Fibroblast of pulmonary artery (primary cell): ENCODE data around the gene THADA.
"Not testable (repeated sequence)": the region's sequence is repeated elsewhere in the genome, so short reads cannot be mapped to it uniquely, and the experiment has no call there.

ENCODE experiments used
- DNase-seq: peaks from one replicate; pipeline ENCODE4 v3.0.0-alpha.2; 2010; ENCODE audit warnings: low read depth
- H3K4me3 ChIP-seq: replicated peaks from 2 replicates; pipeline ENCODE4 v1.5.1; 2011; ENCODE audit warnings: low read depth, mild to moderate bottlenecking, control low read depth, low read length, moderate library complexity
- TF ChIP-seq, protein P1 (sequence below): IDR thresholded peaks from 2 replicates; pipeline ENCODE4 v1.5.1; 2011; ENCODE audit warnings: mild to moderate bottlenecking, control low read depth, low read length, inconsistent platforms; ENCODE audit errors: missing control alignments

Gene THADA

DNA sequence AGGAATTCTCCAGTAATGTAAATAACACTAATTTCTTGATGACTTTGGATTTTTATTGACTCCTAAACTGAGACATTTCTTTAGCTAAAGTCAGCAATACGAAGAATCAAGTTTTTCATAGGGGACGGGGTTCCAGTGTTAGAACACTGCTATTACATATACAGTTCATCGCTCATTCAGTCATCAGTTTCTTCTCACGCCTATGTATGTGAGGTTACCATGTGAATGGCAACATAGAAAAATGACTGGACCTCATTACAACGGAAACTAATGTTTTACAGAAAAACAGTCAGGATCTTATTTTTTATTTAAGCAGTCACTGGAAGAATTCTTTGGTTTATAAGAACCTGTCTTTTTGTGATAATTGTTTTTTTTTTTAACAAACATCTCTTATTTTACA, 56.4 kb downstream of the THADA start:
- DNase-seq: no peak
- H3K4me3 ChIP-seq: no peak overlapping the region
- TF ChIP-seq, protein P1, sequence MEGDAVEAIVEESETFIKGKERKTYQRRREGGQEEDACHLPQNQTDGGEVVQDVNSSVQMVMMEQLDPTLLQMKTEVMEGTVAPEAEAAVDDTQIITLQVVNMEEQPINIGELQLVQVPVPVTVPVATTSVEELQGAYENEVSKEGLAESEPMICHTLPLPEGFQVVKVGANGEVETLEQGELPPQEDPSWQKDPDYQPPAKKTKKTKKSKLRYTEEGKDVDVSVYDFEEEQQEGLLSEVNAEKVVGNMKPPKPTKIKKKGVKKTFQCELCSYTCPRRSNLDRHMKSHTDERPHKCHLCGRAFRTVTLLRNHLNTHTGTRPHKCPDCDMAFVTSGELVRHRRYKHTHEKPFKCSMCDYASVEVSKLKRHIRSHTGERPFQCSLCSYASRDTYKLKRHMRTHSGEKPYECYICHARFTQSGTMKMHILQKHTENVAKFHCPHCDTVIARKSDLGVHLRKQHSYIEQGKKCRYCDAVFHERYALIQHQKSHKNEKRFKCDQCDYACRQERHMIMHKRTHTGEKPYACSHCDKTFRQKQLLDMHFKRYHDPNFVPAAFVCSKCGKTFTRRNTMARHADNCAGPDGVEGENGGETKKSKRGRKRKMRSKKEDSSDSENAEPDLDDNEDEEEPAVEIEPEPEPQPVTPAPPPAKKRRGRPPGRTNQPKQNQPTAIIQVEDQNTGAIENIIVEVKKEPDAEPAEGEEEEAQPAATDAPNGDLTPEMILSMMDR: no peak

DNA sequence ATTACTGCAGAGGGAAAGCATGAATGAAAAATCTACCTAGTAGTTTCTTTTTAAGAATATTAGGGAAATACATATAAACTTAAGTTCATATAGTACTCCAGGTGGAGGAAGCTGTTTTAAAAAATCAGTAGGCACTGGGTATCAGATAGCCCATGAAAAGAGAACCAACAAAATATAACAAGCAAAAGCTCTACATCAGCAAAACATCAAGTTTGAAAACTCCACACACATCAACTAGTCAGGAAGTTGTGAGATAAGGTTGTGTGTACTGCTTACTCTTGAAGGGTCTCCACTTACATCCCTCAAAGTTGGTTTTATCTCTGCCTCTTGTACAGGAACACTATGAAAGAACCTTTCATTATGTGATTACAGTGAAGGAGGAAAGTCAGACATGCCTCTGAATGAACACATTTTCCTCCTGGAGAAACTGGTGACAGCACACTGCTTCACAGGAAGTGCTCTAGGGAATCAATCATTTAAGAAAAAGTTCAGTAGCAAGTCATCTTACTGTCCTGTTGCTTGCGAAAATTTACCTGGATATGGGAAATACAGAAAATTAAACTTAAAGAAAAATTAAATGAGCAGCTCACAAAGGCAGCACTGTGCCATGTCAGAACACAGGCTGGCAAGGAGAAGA, 57.7 kb downstream of the THADA start:
- no peak for DNase-seq
- H3K4me3 ChIP-seq: no peak overlapping the region
- TF ChIP-seq, protein P1: no peak

DNA sequence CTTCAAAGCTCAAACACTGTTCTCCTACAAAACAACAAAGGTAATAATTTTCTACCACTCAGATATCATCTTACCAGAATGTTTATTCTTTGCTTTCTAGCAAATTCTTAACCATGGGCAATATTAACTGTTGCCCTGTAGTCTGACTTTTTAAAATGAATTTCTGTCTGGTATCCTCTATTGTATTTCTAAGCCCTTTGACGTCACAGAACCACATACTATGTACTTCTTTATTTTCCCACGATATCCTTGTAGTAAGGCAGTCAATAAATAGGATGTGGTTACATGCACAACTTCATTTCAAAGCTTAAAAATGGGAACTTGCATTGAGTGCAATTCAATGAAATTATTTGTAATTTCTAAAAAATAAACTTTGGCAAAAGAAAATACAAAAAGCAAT, 58.7 kb downstream of the THADA start:
- DNase-seq: no peak
- H3K4me3 ChIP-seq: no peak overlapping the region
- TF ChIP-seq, protein P1: no peak

DNA sequence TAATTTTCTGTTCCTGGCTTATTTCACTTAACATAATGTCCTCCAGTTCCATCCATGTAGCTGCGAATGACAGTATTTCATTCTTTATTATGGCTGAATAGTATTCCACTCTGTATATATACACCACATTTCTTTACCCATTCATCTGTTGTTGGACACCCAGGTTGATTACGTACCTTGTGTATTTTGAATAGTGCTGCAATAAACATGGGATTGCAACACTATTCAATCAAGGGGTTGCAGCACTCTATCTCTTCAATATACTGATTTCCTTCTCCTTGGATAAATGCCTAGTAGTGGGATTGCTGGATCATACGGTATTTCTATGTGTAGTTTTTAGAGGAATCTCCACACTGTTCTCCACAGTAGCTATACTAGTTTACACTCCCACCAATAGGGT, 61.3 kb downstream of the THADA start:
- DNase-seq: no peak
- H3K4me3 ChIP-seq: no peak overlapping the region
- TF ChIP-seq, protein P1: no peak

DNA sequence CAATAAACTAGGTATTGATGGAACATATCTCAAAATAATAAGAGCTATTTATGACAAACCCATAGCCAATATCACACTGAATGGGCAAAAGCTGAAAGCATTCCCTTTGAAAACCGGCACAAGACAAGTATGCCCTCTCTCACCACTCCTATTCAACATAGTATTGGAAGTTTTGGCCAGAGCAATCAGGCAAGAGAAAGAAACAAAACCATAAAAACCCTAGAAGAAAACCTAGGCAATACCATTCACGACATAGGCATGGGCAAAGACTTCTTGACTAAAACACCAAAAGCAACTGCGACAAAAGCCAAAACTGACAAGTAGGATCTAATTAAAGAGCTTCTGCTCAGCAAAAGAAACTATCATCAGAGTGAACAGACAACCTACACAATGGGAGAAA, 63.3 kb downstream of the THADA start:
- H3K4me3 ChIP-seq, DNase-seq: not testable (repeated sequence)

DNA sequence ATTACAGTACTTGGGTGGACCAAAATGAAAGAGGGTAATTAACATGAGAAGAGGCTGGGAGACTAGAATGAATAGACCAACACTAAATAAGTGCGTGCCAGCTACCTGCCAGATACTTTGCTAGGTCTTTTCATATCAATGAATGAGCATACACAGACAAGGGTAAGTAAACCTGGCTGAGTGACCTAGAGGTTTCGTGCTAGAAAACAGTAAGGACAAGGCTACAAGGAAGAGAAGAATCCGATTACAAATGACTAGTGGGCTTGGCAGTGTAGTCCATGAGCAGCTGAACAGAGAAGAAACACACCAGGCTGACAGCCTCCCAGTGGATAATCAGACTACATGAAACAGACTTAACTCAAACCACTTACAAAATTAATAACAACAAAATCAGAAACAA, 64.6 kb downstream of the THADA start:
- no peak for DNase-seq
- TF ChIP-seq, protein P1: no peak
- H3K4me3 ChIP-seq: no peak overlapping the region

DNA sequence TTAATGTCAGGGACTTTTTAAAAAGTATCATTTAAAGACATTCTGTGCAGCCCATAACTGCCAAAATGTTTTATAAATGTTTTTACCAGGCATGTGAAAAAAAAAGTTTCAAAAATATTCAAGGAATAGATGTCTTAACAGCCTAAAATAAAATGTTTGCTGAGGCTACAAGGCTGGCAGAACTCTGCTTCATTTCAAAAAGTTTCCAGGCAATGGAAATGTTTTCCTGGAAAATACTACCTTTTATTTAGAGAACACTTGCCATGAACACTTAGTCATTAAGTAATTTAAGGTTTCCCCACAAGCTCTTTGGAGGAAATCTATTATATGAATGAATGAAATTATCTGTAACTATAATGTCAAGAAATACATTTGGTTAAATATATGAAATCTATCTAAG, 68.8 kb downstream of the THADA start:
- TF ChIP-seq, protein P1: no peak
- no peak overlapping the region for H3K4me3 ChIP-seq
- DNase-seq: no peak
